Stimulated activated CD4-positive, alpha-beta T cell treated with anti-CD3 and anti-CD28 coated beads, TNF-alpha, amount 100 ng/mL, for 48 hours (primary cell): ENCODE results near the gene TMEM174.

Experiments used
- DNase-seq, 3 donors: peaks; one replicate each; pipeline ENCODE4 v3.0.0-alpha.2; 2020; ENCODE audit warnings: low read depth in 3 of 3

Gene TMEM174

GRCh38 chr5:73153513-73153912 lies 19.5 kb upstream of the TMEM174 start:
- no peak for DNase-seq

GRCh38 chr5:73154208-73155006 lies 18.6 kb upstream of the TMEM174 start:
- no peak for DNase-seq

DNA sequence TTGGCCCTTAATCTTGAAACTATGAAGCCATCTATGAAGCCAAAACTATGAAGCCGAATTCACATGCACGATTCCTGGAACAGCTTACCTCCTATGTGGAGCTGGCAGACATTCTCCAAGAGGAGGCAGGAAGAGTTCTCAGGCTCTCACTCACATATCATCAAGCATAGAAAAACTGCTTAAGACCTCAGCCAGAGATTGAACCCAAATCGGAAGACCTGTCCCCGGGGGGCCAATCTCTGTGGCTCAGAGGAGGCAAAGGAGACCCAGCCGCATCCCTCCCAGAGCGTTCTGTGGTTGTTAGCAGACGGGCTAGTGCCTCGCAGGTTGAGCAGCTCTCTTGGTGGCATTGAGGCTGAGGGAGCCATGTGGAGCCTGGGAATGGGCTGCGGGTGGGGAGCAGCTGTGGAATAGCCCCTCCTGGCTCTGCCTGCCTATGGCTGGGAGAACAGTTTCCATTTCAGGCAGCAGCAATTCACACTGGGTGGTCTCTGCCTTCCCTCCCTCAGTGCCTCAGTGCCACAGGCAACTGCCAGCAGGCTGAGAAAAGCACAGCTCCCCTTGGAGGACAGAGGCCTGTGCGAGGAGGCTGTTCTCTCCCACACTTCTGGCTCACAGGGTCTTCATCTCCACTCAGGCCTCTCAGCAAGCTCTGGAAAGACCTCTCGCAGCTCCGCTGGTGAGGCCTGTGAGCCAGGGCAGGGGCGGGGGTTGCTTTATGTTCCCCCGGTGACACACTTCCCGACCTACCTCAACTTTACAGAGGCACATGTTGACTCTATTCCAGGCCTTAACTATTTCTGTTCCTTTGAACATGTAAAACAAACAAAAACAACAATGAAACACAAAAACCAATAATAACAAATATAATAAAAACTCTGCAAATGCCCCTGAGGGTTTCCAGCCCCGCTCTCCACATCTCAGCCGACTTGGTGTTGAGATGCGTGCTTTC lies 17.4 kb upstream of the TMEM174 start:
- DNase-seq, result no peak

- DNase-seq, result no peak
These were observed 15.3 kb upstream of the TMEM174 start for GRCh38 chr5:73157414-73158303.

DNA sequence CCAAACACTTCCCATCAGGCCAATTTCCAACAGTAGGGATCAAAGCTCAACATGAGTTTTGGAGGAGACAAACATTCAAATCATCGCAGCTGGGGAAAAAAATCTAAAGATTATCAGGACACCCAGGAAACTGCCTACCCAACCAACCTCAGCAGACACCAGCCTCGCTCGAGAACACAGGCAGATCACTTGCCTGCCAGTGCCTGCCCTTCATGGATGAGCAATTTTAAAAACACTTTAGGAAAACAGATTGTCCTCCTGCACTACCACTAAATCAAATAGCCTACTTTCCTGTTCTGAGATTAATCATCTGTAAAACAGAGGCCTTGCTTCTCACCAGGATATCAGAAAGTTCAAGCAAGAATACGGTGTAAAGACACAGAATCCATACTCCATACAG lies 14.7 kb upstream of the TMEM174 start:
- DNase-seq, result no peak

DNA sequence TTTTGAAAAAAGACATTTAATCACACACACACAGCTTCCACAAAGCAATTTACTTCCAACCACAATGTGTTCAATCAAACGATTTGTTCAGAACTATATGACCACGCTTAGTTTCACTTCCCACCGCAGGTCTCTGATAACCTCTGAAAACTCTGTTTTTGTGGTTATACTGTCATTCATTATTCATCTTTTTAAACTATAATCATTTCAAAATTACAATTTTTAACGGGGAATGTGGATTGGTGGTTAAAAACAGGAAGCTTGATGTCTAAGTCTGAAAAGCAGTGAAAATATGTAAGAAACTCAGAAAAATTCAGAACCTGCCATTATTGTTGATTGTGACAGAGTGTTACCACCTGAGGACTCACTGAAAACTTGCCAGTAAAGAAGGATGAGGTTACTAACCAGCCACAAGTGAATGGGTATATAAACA lies 12.7 kb upstream of the TMEM174 start:
- peak; percentile 55 to 63 (median 56) for DNase-seq

DNA sequence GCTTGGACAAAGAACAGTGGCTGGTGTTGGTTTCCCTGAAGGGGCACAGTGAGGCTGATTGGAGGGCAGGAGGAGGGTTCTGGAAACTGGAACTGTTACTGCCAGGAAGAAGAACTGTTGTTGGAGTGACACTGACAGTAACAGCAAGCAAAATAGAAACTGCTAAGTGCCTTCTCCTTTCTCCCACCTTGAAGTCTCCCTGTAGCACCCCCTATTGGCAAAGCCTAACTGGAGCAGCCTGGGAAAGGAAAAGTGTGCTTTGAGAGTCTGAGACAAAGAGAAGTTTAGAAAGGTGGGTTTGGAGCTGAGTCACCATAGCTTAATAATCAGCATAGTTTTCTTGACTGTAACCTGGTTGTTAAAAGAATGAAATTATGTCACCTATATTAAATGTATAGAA lies 2.5 kb upstream of the TMEM174 start:
- DNase-seq, result no peak

GRCh38 chr5:73171495-73171894 lies 1.5 kb upstream of the TMEM174 start:
- DNase-seq, result no peak

GRCh38 chr5:73174100-73174815 lies 1.3 kb downstream of the TMEM174 start:
- no peak for DNase-seq

GRCh38 chr5:73176250-73176649 lies 3.3 kb downstream of the TMEM174 start:
- DNase-seq, result no peak

DNA sequence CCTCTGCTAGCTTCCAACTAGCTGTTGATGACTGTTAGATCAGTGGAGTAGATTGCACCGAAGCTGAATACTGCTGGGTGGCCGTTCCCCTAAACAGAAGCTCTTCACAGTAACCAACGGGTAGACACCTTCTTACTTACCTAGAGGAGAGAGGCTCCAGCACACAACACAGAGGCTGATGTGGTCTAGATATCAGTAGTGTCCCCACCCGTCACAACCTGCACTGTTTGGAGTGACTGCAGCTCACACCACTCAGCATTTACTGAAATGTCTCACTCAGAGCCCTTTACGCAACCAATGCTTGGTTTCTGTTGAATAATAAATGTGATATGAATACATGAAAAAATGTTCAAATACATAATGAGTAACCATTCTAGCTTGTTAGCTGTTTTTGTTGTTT lies 5.3 kb downstream of the TMEM174 start:
- no peak for DNase-seq

DNA sequence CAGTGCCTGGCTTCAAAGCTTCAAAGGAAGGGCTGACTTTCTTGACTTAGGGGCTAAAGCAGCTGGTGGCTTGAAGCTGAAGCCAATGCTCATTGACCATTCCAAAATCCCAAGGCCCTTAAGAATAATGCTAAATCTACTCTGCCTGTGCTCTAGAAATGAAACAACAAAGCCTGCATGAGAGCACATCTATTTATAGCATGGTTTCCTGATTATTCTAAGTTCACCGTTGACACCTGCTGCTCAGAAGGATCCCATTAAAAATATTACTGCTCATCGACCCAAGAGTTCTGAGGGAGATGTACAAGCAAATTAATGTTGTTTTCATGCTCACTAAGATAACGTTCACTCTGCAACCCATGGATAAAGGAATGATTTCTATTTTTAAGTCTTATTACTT lies 6.7 kb downstream of the TMEM174 start:
- DNase-seq, result no peak

DNA sequence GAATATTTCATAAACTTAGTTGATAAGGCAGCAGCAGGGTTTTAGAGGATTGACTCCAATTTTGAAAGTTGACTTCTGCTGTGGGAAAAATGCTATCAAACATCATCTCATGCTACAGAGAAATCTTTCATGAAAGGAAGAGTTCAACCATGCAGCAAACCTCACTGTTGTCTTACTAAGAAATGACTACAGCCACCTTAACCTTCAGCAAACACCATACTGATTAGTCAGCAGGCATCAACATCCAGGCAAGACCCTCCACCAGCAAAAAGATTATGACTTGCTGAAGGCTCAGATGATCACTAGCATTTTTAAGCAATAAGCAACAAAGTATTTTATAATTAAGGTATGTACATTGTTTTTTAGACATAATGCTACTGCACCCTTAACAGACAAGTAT lies 7.6 kb downstream of the TMEM174 start:
- no peak for DNase-seq

GRCh38 chr5:73182307-73182706 lies 9.3 kb downstream of the TMEM174 start:
- no peak for DNase-seq

DNA sequence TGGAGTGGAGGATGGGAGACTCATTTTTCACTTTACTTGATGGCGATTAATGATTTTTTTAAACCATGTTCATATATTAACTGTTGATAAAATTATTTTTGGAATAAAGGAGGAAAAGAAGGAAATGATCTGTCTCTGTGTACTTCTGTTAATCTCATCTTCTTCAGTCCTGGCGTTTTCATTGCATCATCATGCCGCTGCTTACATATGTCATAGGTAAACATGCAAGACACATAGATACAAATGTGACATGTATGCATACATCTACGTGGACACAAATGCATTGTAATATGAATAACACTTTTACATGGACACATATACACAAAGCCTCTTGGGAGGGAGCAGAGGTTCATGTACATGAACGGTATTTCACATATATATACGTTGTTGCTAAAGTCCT lies 10.0 kb downstream of the TMEM174 start:
- no peak for DNase-seq

GRCh38 chr5:73183481-73183891 lies 10.5 kb downstream of the TMEM174 start:
- DNase-seq, result no peak

DNA sequence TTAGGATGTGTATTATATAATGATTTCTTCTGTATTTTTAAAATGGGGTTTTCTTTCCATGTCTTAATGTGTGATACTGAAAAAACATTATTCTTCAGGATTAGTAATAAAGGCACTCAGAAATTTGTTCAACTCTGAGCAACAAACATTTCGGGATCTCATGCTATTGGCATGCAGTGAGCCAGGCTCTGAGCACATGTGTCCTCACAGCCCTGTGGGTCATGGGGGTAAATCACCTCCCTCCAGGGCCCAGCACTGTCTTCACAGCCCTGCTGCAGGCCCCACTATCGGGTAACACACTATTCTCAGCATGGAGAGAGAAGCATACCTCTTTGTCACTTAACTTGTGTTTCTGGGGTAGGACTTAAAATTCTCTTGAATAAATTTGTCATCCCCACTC lies 14.0 kb downstream of the TMEM174 start:
- no peak for DNase-seq

DNA sequence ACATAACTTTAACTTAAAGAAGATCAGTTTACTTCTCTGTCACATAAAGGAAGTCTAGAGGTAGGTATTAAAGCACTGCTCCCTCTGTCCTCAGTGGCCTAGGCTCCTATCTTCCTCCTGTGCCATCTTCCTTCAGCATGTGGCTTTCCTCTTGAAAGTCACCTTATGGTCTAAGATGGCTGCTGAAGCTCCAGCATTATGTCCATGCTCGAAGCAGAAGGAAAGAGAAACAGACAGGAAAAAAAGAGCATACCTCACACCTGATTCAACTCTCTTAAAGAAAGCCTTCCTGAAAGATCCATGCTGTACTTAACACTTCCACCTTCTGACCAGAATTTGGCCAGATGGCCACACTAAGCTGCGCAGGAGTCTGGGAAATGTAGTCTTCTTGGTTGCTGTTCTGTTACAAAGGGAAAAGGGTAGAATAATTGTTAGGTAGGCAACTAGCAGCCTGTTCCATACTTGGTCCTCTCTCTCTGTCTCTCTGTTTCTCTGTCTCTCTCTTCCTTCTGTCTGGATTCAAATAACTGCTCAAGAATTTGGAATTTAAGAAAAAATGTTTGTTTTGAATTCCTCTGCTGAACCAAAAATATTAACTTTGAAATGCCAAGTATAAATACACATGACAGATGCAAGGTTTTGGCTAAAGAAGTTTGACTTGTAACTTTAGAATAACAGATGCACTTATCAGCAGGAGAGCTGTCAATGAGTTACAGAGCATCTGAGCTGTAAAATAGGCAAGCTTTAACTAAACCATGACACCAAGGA lies 16.0 kb downstream of the TMEM174 start:
- no peak for DNase-seq

DNA sequence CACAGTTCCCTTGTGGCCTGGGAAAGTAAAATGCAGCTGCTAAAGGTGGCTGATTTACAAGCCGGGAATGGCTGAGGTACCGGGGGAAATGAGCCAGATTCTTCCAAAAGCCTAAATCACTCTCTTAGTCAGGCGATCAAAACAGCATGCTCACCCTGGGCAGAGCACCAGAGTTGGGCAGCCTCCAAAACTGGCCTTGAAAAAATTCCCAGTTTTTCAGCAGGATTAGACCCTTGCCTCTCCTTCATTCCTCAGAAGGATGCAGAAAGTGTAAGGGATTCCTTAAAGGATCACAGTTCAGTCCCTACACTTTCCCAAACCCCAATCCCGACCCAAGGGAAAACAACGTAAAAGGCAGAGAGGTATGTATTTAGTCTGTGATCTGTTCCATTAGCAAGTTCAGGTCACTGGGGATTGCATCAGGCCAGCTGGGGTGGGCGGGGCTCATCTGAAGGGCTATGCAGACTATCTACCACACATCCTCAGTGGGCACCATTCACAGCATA lies 16.9 kb downstream of the TMEM174 start:
- DNase-seq, result no peak

DNA sequence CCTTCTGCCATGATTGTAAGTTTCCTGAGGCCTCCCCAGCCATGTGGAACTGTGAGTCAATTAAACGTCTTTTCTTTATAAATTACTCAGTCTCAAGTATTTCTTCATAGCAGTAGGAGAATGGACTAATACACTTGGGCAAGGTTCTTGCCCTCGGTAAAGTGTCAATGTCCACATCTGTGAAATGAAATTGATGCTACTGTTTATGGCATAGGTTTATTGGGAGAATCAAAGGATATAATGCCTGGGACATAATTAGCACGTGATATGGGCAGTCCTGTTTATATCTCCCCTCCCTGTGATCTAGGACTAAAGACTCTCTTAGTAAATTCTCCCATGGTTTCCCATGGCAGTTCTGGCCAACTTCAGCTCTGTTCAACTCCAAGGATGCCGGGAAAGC lies 19.4 kb downstream of the TMEM174 start:
- DNase-seq, result no peak
